NT2/D1 (cell line): ENCODE results near the gene ATG9A.

Experiments used
- DNase-seq: peaks from one replicate; pipeline ENCODE4 v3.0.0-alpha.2; 2011; ENCODE audit warnings: low read depth, low spot score
- H3K27me3 ChIP-seq: 2 replicates; pipeline ENCODE4 v1.6.0; 2011; ENCODE audit warnings: mild to moderate bottlenecking; ENCODE audit not compliant: insufficient read length, insufficient read depth
- H3K36me3 ChIP-seq: 2 replicates; pipeline ENCODE4 v1.6.1; 2011; ENCODE audit warnings: mild to moderate bottlenecking, low read length, mixed read lengths; ENCODE audit not compliant: insufficient read depth, insufficient read length
- H3K4me1 ChIP-seq: 2 replicates; pipeline ENCODE4 v1.5.1; 2011; ENCODE audit not compliant: insufficient read depth, insufficient read length
- H3K4me3 ChIP-seq: 2 replicates; pipeline ENCODE4 v1.5.1; 2011; ENCODE audit warnings: low read depth; ENCODE audit not compliant: insufficient read length
- H3K9ac ChIP-seq: 2 replicates; pipeline ENCODE4 v1.6.0; 2011; ENCODE audit warnings: low read depth; ENCODE audit not compliant: insufficient read length
- H3K9me3 ChIP-seq: 2 replicates; pipeline ENCODE4 v1.5.1; 2011; ENCODE audit warnings: mild to moderate bottlenecking, low read length; ENCODE audit not compliant: insufficient read depth
- SUZ12 ChIP-seq: IDR thresholded peaks from 2 replicates; pipeline ENCODE4 v1.6.1; 2011; ENCODE audit not compliant: insufficient read length, insufficient read depth; ENCODE audit errors: extremely low read depth
- YY1 ChIP-seq: IDR thresholded peaks from 2 replicates; pipeline ENCODE4 v1.6.1; 2011; ENCODE audit not compliant: insufficient read length, insufficient read depth
- ZNF274 ChIP-seq: IDR thresholded peaks from 2 replicates; pipeline ENCODE4 v1.6.1; 2011; ENCODE audit warnings: mild to moderate bottlenecking, low read depth, low read length

Gene ATG9A

GRCh38 chr2:219213486-219214071 lies 15.9 kb downstream of the ATG9A start:
- no peak for DNase-seq
- Histone ChIP-seq H3K27me3 (no peaks in the 10 kb centered on the region), H3K4me1 (peaks cover 8% of the 10 kb centered on the region), H3K4me3 (no peak overlapping the region), H3K36me3 (peaks cover 81% of the 10 kb centered on the region), H3K9ac (no peak overlapping the region), H3K9me3 (no peaks in the 10 kb centered on the region)
- TF ChIP-seq ZNF274 (no peak), YY1 (no peak), SUZ12 (no peak)

- TF ChIP-seq SUZ12: no peak
- no peak for TF ChIP-seq ZNF274
- no peak for TF ChIP-seq YY1
- DNase-seq: no peak
- Histone ChIP-seq H3K4me3 (no peak overlapping the region), H3K9ac (no peak overlapping the region), H3K27me3 (no peaks in the 10 kb centered on the region), H3K36me3 (peaks cover 87% of the 10 kb centered on the region), H3K9me3 (no peaks in the 10 kb centered on the region), H3K4me1 (peaks cover 10% of the 10 kb centered on the region)
Observed at GRCh38 chr2:219213026-219213415, 16.4 kb downstream of the ATG9A start.

- TF ChIP-seq YY1 (no peak), ZNF274 (no peak), SUZ12 (no peak)
- Histone ChIP-seq H3K4me3 (no peak overlapping the region), H3K4me1 (peaks cover 3% of the 10 kb centered on the region), H3K36me3 (peaks cover 78% of the 10 kb centered on the region), H3K27me3 (no peaks in the 10 kb centered on the region), H3K9me3 (no peaks in the 10 kb centered on the region), H3K9ac (no peak overlapping the region)
- no peak for DNase-seq
Observed at GRCh38 chr2:219210886-219211362, 18.5 kb downstream of the ATG9A start.

GRCh38 chr2:219210196-219210885 lies 19.1 kb downstream of the ATG9A start:
- no peak for DNase-seq
- TF ChIP-seq YY1 (no peak), ZNF274 (no peak), SUZ12 (no peak)
- Histone ChIP-seq H3K9ac (no peak overlapping the region), H3K4me1 (peaks cover 3% of the 10 kb centered on the region), H3K4me3 (no peak overlapping the region), H3K9me3 (no peaks in the 10 kb centered on the region), H3K36me3 (peaks cover 73% of the 10 kb centered on the region), H3K27me3 (no peaks in the 10 kb centered on the region)

GRCh38 chr2:219209236-219210195 lies 19.9 kb downstream of the ATG9A start:
- H3K9ac ChIP-seq: no peak overlapping the region
- peaks cover 65% of the 10 kb centered on the region for H3K36me3 ChIP-seq
- TF ChIP-seq SUZ12 (no peak), YY1 (no peak), ZNF274 (no peak)
- no peak for DNase-seq
- H3K4me3 ChIP-seq: no peak overlapping the region
- H3K27me3 ChIP-seq: no peaks in the 10 kb centered on the region
- H3K9me3 ChIP-seq: 0 out of 2 replicates have a peak, but pooled peaks cover 6% of the 10 kb centered on the region
- peaks cover 3% of the 10 kb centered on the region for H3K4me1 ChIP-seq

GRCh38 chr2:219207884-219208740 lies 21.3 kb downstream of the ATG9A start:
- H3K4me3 ChIP-seq: no peak overlapping the region
- H3K9me3 ChIP-seq: 0 out of 2 replicates have a peak, but pooled peaks cover 9% of the 10 kb centered on the region
- H3K9ac ChIP-seq: peak overlapping the region; percentile 88
- peaks cover 51% of the 10 kb centered on the region for H3K36me3 ChIP-seq
- peaks cover 3% of the 10 kb centered on the region for H3K4me1 ChIP-seq
- TF ChIP-seq YY1 (no peak), ZNF274 (no peak), SUZ12 (no peak)
- DNase-seq: no peak
- no peaks in the 10 kb centered on the region for H3K27me3 ChIP-seq
